Colonic mucosa (tissue), 4 donors: ENCODE measurements around the gene RPP40. TPM values are rescaled to one million over a fixed set of nuclear protein-coding genes. Genes with fewer than 3 reads are reported as not detected.

ENCODE experiments used
- DNase-seq: peaks from one replicate; pipeline ENCODE4 v3.0.0-alpha.2; 2020
- H3K27ac ChIP-seq: fragments of 200-600 bp; one replicate; pipeline ENCODE4 v1.8.0; 2021
- H3K27me3 ChIP-seq: fragments of 200-600 bp; one replicate; pipeline ENCODE4 v1.8.0; 2021
- H3K36me3 ChIP-seq: fragments of 200-600 bp; one replicate; pipeline ENCODE4 v1.8.0; 2021
- H3K4me1 ChIP-seq: fragments of 200-600 bp; one replicate; pipeline ENCODE4 v1.8.0; 2021; ENCODE audit warnings: mild to moderate bottlenecking
- H3K4me3 ChIP-seq: fragments of 200-600 bp; one replicate; pipeline ENCODE4 v1.8.0; 2021
- H3K9ac ChIP-seq, 2 donors: one replicate each; pipeline ENCODE4 v1.7.0; 2013; ENCODE audit warnings: control low read depth in 2 of 2, low read depth in 2 of 2, low read length in 2 of 2
- H3K9me3 ChIP-seq: fragments of 200-600 bp; one replicate; pipeline ENCODE4 v1.8.0; 2021
- CTCF ChIP-seq: fragments of 200-600 bp; IDR thresholded peaks from one replicate; pipeline ENCODE4 v1.8.0; 2022; ENCODE audit warnings: antibody characterized with exemption, mild to moderate bottlenecking
- intact Hi-C: fragments of 100-400 bp; cut with DNase I; formaldehyde crosslinking; loops from one replicate; pipeline ENCODE4 v1.14.1; 2022
- total RNA-seq, 2 donors: library from RNA; stranded (reverse); fragmentation: NEBNext Ultra II Directional in 1 of 2; extraction: Animal tissue kit (Norgen Biotek cat#: 25700) in 1 of 2; gene quantifications; one replicate each; pipeline ENCODE4 v1.2.1, GENCODE V29; 2021
- donor health status: healthy.
- donor health status: DM: no; HTN: no; CAD: no.
- donor health status: DM: no; HTN: no; CAD: no.

The RPP40 gene
- total RNA-seq, 2 donors from 2014 or later = 4.4 to 6.1 TPM

- H3K9ac ChIP-seq = no peak overlapping the region
- no peaks in the 10 kb centered on the region for H3K36me3 ChIP-seq
- intact Hi-C loops = no loop called here
- no peak for DNase-seq
- no peaks in the 10 kb centered on the region for H3K27me3 ChIP-seq
- H3K4me1 ChIP-seq = no peaks in the 10 kb centered on the region
- TF ChIP-seq CTCF = no peak
- H3K9me3 ChIP-seq = no peaks in the 10 kb centered on the region
- no peak overlapping the region for H3K27ac ChIP-seq
- H3K4me3 ChIP-seq = no peak overlapping the region
Measured at GRCh38 chr6:4947716-4948115, 56.1 kb downstream of the RPP40 start.

GRCh38 chr6:4946521-4946920 lies 57.3 kb downstream of the RPP40 start:
- Histone ChIP-seq H3K9ac (no peak overlapping the region), H3K27me3 (no peaks in the 10 kb centered on the region), H3K4me3 (no peak overlapping the region), H3K27ac (no peak overlapping the region), H3K4me1 (no peaks in the 10 kb centered on the region), H3K9me3 (no peaks in the 10 kb centered on the region), H3K36me3 (no peaks in the 10 kb centered on the region)
- TF ChIP-seq CTCF = no peak
- no peak for DNase-seq
- intact Hi-C loops = no loop called here

Other genes starting within 250 kb of the RPP40 start
- 10 to 100 TPM; 44.3 to 48.6 TPM for gene CDYL, start 227.6 kb downstream of the RPP40 start, total RNA-seq
- 1 to 10 TPM; 1.0 to 5.5 TPM for gene PPP1R3G, start 81.3 kb upstream of the RPP40 start, total RNA-seq